Renal cortex interstitium (tissue), 11 donors: Measurements from ENCODE around the gene SMURF1. TPM values are rescaled to one million over a fixed set of nuclear protein-coding genes. Genes with fewer than 3 reads are reported as not detected.
"Not testable (repeated sequence)": the region's sequence is repeated elsewhere in the genome, so short reads cannot be mapped to it uniquely, and the experiment has no call there.

Experiments
- DNase-seq, 11 donors: peaks; one replicate each; pipeline ENCODE4 v3.0.0-alpha.2; 2013; ENCODE audit warnings: low read depth in 9 of 11, low spot score in 4 of 11; ENCODE audit errors: extremely low read depth in 1 of 11
- polyA plus RNA-seq, 3 donors: library from polyadenylated mRNA; unstranded; fragments of 120-200 nt; gene quantifications; one replicate each; pipeline ENCODE4 v1.2.1, GENCODE V29; 2013; ENCODE audit not compliant: insufficient read length in 3 of 3

Gene SMURF1
- polyA plus RNA-seq, 3 donors = 15.1 to 17.9 (median 15.9) TPM

- not testable (repeated sequence) for DNase-seq
These were observed 40.1 kb downstream of the SMURF1 start for GRCh38 chr7:99103836-99104235.

- DNase-seq = no peak
These were observed 40.9 kb downstream of the SMURF1 start for GRCh38 chr7:99102809-99103690.

GRCh38 chr7:99102361-99102760 is 41.5 kb downstream of the SMURF1 start:
- no peak for DNase-seq

- not testable (repeated sequence) for DNase-seq
These were observed 42.4 kb downstream of the SMURF1 start for GRCh38 chr7:99101516-99101915.

GRCh38 chr7:99099499-99100077 is 44.3 kb downstream of the SMURF1 start:
- no peak for DNase-seq

GRCh38 chr7:99098824-99099498 is 44.9 kb downstream of the SMURF1 start:
- DNase-seq = peak in 3 of 11 donors; percentile 6 to 27 (median 15)

- DNase-seq = no peak
These were observed 45.6 kb downstream of the SMURF1 start for GRCh38 chr7:99098286-99098823.

GRCh38 chr7:99097730-99098129 is 46.2 kb downstream of the SMURF1 start:
- no peak for DNase-seq

GRCh38 chr7:99096124-99096887 is 47.6 kb downstream of the SMURF1 start:
- DNase-seq = no peak

- no peak for DNase-seq
These were observed 48.2 kb downstream of the SMURF1 start for GRCh38 chr7:99095698-99096097.

- no peak for DNase-seq
These were observed 49.5 kb downstream of the SMURF1 start for GRCh38 chr7:99094401-99094800.

- no peak for DNase-seq
These were observed 51.7 kb downstream of the SMURF1 start for GRCh38 chr7:99092064-99092720.

GRCh38 chr7:99090771-99091542 is 53.0 kb downstream of the SMURF1 start:
- no peak for DNase-seq

GRCh38 chr7:99089914-99090629 is 53.8 kb downstream of the SMURF1 start:
- no peak for DNase-seq

GRCh38 chr7:99086944-99087343 is 57.0 kb downstream of the SMURF1 start:
- DNase-seq = no peak

GRCh38 chr7:99086532-99086931 is 57.4 kb downstream of the SMURF1 start:
- DNase-seq = no peak

- no peak for DNase-seq
These were observed 60.2 kb downstream of the SMURF1 start for GRCh38 chr7:99083733-99084132.
